Caco-2 (cell line): ENCODE measurements around the gene SUOX. TPM values are rescaled to one million over a fixed set of nuclear protein-coding genes. Genes with fewer than 3 reads are reported as not detected.

Experiments used
- BruUV-seq: library from RNA; stranded (reverse); fragments of 400-500 nt; replicated peaks from 2 replicates; lab custom pipeline; 2021; lab: Mats Ljungman, UMichigan
- CTCF ChIA-PET: fragments of 300-600 bp; sonication (Branson Sonifier 250); formaldehyde crosslinking; loops from one replicate; lab custom pipeline; 2022; ENCODE audit warnings: antibody characterized with exemption; lab: Charles Lee
- POLR2A ChIA-PET: fragments of 300-600 bp; sonication (Branson Sonifier 250); formaldehyde crosslinking; loops from one replicate; lab custom pipeline; 2022; ENCODE audit warnings: antibody characterized with exemption; lab: Charles Lee
- DNase-seq, 2 experiments: peaks; one replicate each; pipeline versions ENCODE4 v3.0.0 to v3.0.0-alpha.2; 2020 to 2022
- H3K27me3 ChIP-seq: replicated peaks from 2 replicates; pipeline ENCODE4 v1.6.0; 2011; ENCODE audit warnings: low read length; ENCODE audit not compliant: control insufficient read depth, insufficient read depth
- H3K36me3 ChIP-seq: 2 replicates; pipeline ENCODE4 v1.5.1; 2011; ENCODE audit warnings: low read length; ENCODE audit not compliant: control insufficient read depth, insufficient read depth
- H3K4me1 ChIP-seq: fragments of 250-450 bp; sonication (Bioruptor Pico); 2 replicates; pipeline ENCODE4 v1.5.1; 2020; ENCODE audit warnings: mild to moderate bottlenecking
- H3K4me3 ChIP-seq: 2 replicates; pipeline ENCODE4 v1.5.1; 2011; ENCODE audit warnings: low read depth, mild to moderate bottlenecking, control low read depth, low read length
- H3K9me3 ChIP-seq: fragments of 250-450 bp; sonication (Bioruptor Pico); 2 replicates; pipeline ENCODE4 v1.5.1; 2020; ENCODE audit warnings: mild to moderate bottlenecking, moderate library complexity
- H3K27ac Mint-ChIP-seq: one replicate; pipeline ENCODE4 v1.8.0; 2022; ENCODE audit warnings: mixed read lengths; ENCODE audit not compliant: unreplicated experiment
- H3K27me3 Mint-ChIP-seq: one replicate; pipeline ENCODE4 v1.8.0; 2022; ENCODE audit warnings: mixed read lengths; ENCODE audit not compliant: insufficient read depth, unreplicated experiment
- H3K36me3 Mint-ChIP-seq: one replicate; pipeline ENCODE4 v1.8.0; 2022; ENCODE audit warnings: mild to moderate bottlenecking, mixed read lengths; ENCODE audit not compliant: insufficient read depth, unreplicated experiment
- H3K4me1 Mint-ChIP-seq: one replicate; pipeline ENCODE4 v1.8.0; 2022; ENCODE audit warnings: low read depth, mixed read lengths; ENCODE audit not compliant: unreplicated experiment
- H3K4me3 Mint-ChIP-seq: one replicate; pipeline ENCODE4 v1.8.0; 2022; ENCODE audit warnings: mild to moderate bottlenecking, moderate library complexity, mixed read lengths; ENCODE audit not compliant: unreplicated experiment
- H3K9me3 Mint-ChIP-seq: one replicate; pipeline ENCODE4 v1.8.0; 2022; ENCODE audit warnings: mixed read lengths; ENCODE audit not compliant: unreplicated experiment
- intact Hi-C: fragments of 100-400 bp; cut with micrococcal nuclease; formaldehyde crosslinking; loops from one replicate; pipeline ENCODE4 v1.10.0; 2022; ENCODE audit not compliant: unreplicated experiment
- total RNA-seq: library from RNA; stranded (reverse); gene quantifications from 2 replicates; pipeline ENCODE4 v1.2.3, GENCODE V29; 2022
- TF ChIP-seq, protein P1 (sequence below), 2 experiments: fragments of 200-600 bp in 1 of 2; IDR thresholded peaks; 1 replicate in 1 of 2; 2 replicates in 1 of 2; pipeline versions ENCODE4 v1.5.1 to v1.8.0; 2011 to 2022; ENCODE audit warnings: antibody characterized with exemption in 1 of 2, control low read depth in 1 of 2, inconsistent platforms in 1 of 2, low read depth in 1 of 2, low read length in 1 of 2, mild to moderate bottlenecking in 1 of 2, moderate library complexity in 1 of 2; ENCODE audit not compliant: insufficient read depth in 1 of 2, severe bottlenecking in 1 of 2, unreplicated experiment in 1 of 2

SUOX gene
- total RNA-seq, 1 experiment from 2014 or later = 40.8 TPM

DNA sequence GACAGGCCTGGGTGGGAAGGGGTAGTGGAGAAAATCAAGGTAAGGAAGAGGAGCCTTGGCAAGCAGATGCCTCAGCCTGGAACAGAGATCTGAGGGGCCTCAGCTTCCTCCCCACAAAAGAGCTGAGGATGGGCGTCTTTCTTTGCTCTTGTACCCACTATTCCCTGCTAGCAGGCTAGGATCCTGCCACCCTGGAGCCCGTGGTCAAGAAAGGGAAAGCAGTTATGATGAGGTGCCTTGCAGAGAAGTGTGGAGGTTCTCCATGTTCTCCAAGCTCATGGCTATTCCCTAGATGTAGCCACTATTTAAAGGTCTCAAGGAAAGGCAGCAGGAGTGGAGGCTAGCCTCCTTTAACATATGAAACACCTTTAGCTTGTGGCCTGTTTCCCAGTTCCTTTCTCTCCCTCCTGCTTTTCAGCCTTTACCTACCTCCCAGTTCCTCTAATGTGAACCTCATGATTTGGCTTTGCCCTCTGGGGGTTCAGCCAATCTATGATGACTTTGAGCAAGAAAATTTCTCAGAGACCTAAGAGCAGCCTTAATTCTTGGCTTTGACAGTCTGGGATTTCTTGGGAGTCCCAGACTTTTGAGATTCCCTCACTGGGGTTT is 24.9 kb downstream of the SUOX start:
- no peak overlapping the region for H3K4me3 ChIP-seq
- H3K9me3 ChIP-seq = no peaks in the 10 kb centered on the region
- DNase-seq = no peak
- TF ChIP-seq, protein P1, sequence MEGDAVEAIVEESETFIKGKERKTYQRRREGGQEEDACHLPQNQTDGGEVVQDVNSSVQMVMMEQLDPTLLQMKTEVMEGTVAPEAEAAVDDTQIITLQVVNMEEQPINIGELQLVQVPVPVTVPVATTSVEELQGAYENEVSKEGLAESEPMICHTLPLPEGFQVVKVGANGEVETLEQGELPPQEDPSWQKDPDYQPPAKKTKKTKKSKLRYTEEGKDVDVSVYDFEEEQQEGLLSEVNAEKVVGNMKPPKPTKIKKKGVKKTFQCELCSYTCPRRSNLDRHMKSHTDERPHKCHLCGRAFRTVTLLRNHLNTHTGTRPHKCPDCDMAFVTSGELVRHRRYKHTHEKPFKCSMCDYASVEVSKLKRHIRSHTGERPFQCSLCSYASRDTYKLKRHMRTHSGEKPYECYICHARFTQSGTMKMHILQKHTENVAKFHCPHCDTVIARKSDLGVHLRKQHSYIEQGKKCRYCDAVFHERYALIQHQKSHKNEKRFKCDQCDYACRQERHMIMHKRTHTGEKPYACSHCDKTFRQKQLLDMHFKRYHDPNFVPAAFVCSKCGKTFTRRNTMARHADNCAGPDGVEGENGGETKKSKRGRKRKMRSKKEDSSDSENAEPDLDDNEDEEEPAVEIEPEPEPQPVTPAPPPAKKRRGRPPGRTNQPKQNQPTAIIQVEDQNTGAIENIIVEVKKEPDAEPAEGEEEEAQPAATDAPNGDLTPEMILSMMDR (IDR thresholded peaks at IDR 0.05; ENCODE audit: insufficient read depth in 1 of 2, low read depth in 1 of 2, low read length in 1 of 2, severe bottlenecking in 1 of 2, unreplicated experiment in 1 of 2) = no peak
- Mint-ChIP-seq H3K4me1 (peaks cover 12% of the 10 kb centered on the region), H3K36me3 (no peaks in the 10 kb centered on the region), H3K4me3 (no peak overlapping the region), H3K27me3 (no peaks in the 10 kb centered on the region), H3K27ac (no peak overlapping the region), H3K9me3 (no peaks in the 10 kb centered on the region)
- intact Hi-C loops = no loop called here
- no peaks in the 10 kb centered on the region for H3K27me3 ChIP-seq
- H3K4me1 ChIP-seq = peaks cover 19% of the 10 kb centered on the region
- ChIA-PET POLR2A (interaction anchor here (1.0 kb wide), 1 partner anchor 12 kb away, joined by 8 read pairs; no protein-coding TSS in a partner anchor), CTCF (no interaction called here)
- peaks cover 2% of the 10 kb centered on the region for H3K36me3 ChIP-seq
- no TSS peak for BruUV-seq

DNA sequence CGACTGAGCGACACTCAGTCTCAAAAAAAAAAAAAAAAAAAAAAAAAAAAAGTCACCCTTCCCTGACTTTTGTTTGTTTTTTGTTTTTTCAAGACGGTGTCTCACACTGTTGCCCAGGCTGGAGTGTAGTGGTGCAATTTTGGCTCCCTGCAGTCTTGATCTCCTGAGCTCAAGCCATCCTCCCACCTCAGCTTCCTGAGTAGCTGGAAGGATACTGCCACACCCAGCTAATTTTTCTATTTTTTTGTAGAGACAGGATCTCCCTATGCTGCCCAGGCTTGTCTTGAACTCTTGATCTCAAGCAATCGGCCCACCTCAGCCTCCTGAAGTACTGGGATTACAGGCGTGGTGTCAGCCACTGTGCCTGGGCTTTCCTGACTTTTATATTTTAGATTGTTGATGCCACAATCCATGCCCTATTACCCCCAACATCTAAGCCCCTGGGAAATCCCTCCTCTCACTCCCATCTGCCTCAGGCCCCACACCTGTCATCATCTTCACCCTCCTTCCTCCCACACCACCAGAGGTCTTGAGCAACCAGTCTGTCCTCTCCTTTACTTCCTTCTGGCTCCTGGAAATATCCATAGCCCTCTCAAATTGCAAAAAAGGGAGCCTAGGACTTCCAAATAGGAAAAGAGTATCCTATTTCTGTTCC is 31.6 kb downstream of the SUOX start:
- no peaks in the 10 kb centered on the region for H3K27me3 ChIP-seq
- Mint-ChIP-seq H3K36me3 (peaks cover 18% of the 10 kb centered on the region), H3K4me1 (peaks cover 16% of the 10 kb centered on the region), H3K4me3 (peak overlapping the region; percentile 7), H3K27me3 (no peaks in the 10 kb centered on the region), H3K9me3 (no peaks in the 10 kb centered on the region), H3K27ac (peak overlapping the region; percentile 67)
- peaks cover 16% of the 10 kb centered on the region for H3K4me1 ChIP-seq
- no peaks in the 10 kb centered on the region for H3K9me3 ChIP-seq
- intact Hi-C loops = loop anchor here (1.0 to 5.0 kb wide), 4 partner anchors 18 to 96 kb away; partner anchors contain the start of gene DGKA
- no peak overlapping the region for H3K4me3 ChIP-seq
- no TSS peak for BruUV-seq
- CTCF ChIA-PET = interaction anchor here (1.1 to 2.9 kb wide), 6 partner anchors 14 to 101 kb away, joined by 3 to 97 read pairs (median 12); partner anchors contain the start of genes PYM1 and SUOX
- POLR2A ChIA-PET = interaction anchor here (0.7 to 1.5 kb wide), 4 partner anchors 22 to 322 kb away, joined by 5 to 14 read pairs (median 9); partner anchors contain the start of genes RAB5B and SUOX
- TF ChIP-seq, protein P1 (IDR thresholded peaks at IDR 0.05; ENCODE audit: insufficient read depth in 1 of 2, low read depth in 1 of 2, low read length in 1 of 2, severe bottlenecking in 1 of 2, unreplicated experiment in 1 of 2) = no peak
- H3K36me3 ChIP-seq = peaks cover 7% of the 10 kb centered on the region
- no peak for DNase-seq

DNA sequence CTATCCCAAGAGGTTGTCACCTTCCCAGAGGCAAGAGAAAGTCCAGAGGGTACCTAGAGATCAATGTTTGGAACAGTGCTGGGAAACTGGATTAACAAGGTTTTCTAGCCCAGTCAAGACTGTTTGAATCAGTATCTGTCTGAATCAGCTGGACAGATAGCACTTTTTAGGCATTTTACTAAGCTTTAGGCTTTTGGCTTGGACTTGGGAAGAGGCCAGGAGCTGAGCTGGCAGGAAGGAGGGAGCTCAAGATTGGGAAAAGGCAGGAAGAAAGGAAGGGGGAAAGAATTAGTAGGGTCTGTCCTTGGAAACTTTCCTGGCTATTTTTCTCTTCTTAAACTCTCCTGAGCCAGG is 32.1 kb downstream of the SUOX start:
- TF ChIP-seq, protein P1 (IDR thresholded peaks at IDR 0.05; ENCODE audit: insufficient read depth in 1 of 2, low read depth in 1 of 2, low read length in 1 of 2, severe bottlenecking in 1 of 2, unreplicated experiment in 1 of 2) = no peak
- Histone ChIP-seq H3K4me1 (peaks cover 16% of the 10 kb centered on the region), H3K4me3 (no peak overlapping the region), H3K9me3 (no peaks in the 10 kb centered on the region), H3K27me3 (no peaks in the 10 kb centered on the region), H3K36me3 (peaks cover 7% of the 10 kb centered on the region)
- H3K27ac Mint-ChIP-seq = peak overlapping the region; percentile 67
- no peaks in the 10 kb centered on the region for H3K27me3 Mint-ChIP-seq
- peak in 1 of 2 experiments; percentile 34 for DNase-seq
- no TSS peak for BruUV-seq
- intact Hi-C loops = loop anchor here (1.0 to 5.0 kb wide), 4 partner anchors 19 to 97 kb away; partner anchors contain the start of gene DGKA
- H3K4me3 Mint-ChIP-seq = peak overlapping the region; percentile 7
- ChIA-PET CTCF (interaction anchor here (0.6 to 2.9 kb wide), 15 partner anchors 9 to 291 kb away, joined by 3 to 97 read pairs (median 5); partner anchors contain the start of genes IKZF4, PYM1, RAB5B and SUOX), POLR2A (interaction anchor here (1.5 kb wide), 3 partner anchors 22 to 55 kb away, joined by 5 to 14 read pairs (median 6); partner anchors contain the start of genes RAB5B and SUOX)
- peaks cover 16% of the 10 kb centered on the region for H3K4me1 Mint-ChIP-seq
- peaks cover 21% of the 10 kb centered on the region for H3K36me3 Mint-ChIP-seq
- no peaks in the 10 kb centered on the region for H3K9me3 Mint-ChIP-seq
